ENCODE measurements around the gene PRLH.
A peak's percentile ranks its signal among the peaks of the same experiment; 100 is the strongest.

The PRLH gene

DNA sequence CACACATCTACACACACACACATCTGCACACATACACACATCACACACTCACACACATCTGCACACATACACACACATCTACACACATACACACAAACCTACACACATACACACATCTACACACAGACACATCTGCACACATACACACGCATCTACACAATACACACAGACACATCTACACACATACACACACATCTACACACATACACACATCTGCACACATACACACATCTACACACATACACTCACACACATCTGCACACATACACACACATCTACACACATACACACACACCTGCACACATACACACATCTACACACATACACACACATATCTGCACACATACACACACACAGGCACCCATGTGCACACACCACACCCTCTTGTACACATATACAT lies 400 bp upstream of the PRLH start:
- no peak for DNase-seq (ENCODE audit: low read depth)

DNA sequence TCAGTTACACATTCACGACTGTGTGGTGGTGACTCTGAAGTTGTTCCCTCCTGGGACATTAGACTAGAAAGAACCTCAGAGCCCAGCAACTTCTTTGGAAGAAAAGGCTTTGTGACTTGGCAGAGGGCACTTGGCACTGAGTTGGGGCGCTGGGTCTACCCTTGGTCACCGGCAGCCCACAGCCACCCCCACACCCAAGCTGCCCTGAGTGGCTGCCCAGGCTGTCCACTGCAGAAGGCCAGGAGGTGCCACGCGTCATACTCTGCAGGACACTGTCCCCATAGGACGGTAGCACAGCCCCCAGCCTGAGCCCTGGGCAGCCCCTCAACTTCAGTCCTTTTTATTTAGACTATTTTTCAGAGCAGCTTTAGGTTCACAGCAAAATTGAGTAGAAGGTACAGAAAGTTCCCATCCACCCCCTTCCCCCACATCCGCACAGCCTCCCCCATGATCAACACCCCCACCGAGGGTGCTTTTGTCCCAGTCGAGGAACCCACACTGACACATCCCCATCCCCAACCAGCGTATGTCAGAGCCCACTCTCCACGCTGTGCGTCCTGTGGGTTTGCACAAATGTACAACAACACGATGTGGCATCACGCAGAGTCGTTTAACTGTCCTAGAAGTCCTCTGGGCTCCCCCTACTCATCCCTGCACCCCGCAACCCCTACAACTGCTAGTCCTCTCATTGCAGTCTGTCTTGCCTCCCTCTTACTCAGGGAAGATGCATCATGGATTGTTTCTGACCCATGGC lies 1.1 kb downstream of the PRLH start:
- no peak for DNase-seq (ENCODE audit: low read depth)

DNA sequence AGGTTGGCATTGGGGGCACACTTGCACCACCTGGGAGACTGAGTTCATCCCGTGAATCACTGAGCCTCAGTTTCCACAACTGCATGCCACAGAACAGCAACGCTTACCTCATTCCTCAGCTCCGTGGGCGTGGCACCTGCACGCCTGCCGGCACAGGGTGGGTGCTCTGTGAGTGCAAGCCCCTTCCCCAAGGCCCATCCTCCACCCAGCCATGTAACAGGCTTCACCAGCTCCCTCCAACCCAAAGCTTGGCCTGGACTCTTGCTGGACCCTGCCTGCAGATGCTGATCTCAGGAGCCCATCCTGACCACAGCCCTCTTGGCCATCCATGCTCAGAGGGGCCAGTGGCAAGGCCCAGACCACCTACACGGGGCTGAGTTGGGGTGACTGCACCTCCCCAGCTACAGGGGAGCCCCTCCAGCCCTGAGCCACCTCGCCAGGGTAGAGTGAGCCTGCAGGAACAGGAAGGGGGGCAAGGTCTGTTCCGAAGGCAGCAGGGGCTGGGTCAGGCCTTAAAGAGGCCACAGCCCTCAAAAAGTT lies 1.8 kb downstream of the PRLH start:
- DNase-seq (ENCODE audit: low read depth), result no peak

DNA sequence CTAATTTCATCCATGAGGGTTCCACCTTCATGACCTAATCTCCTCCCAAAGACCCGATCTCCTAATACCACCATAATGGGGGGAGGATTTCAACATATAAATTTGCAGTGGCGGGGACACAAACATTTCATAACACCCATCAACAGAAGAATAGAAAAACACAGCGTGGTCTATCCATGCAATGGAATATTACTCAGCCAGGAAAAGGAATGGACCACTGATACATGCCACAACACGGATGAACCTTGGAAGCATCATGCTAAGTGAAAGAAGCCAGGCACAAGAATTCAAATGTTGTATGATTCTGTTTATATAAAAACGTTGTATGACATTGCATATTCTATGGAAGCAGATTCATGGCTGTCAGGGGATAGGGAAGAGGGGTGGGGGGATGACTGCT lies 2.7 kb downstream of the PRLH start:
- no peak for DNase-seq (ENCODE audit: low read depth)

DNA sequence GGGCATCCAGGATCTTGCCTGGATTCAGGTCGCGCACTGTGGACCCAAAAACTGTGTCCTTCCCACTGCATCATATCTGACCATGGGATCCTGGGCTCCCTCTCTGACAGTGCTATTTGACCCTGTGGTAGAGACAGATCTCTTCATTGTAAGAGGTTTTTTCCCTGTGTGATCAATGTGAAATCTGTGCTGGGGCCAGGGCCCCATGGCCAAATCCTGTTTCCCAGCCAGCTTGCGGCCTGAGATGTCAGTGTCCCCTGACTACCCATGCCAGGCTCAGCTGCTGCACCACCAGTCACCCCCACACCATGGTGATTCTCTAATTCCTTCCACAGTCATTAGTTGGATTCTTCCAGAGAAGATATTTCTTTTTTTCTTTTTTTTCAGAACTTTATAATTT lies 3.5 kb downstream of the PRLH start:
- no peak for DNase-seq (ENCODE audit: low read depth)

DNA sequence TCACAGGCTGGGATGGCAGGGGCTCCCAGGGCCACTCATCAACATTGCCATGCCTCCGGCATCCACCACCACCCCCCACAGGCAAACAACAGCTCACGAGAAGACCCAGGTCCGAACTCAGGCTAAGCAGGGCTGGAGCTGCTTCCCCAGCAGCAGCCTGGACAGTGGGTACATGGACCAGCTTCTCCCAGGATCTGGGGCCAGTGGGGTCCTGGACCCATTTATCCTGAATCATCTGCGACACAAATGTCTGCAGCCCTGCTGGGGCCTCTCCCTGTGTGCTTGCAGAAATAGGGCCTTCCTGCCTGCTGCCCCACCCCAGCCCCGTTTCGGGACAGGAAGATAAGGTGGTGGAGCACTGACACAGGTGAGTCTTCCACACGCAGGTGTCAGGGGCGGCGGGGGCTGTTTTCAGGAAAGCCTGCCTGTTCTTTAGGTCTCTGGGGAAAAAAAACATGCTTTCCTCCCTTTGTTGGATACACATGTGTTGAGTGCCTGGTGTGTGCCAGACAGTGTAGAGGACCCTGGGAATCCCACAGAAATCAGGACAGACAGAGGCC lies 4.5 kb downstream of the PRLH start:
- no peak for DNase-seq (ENCODE audit: low read depth)

DNA sequence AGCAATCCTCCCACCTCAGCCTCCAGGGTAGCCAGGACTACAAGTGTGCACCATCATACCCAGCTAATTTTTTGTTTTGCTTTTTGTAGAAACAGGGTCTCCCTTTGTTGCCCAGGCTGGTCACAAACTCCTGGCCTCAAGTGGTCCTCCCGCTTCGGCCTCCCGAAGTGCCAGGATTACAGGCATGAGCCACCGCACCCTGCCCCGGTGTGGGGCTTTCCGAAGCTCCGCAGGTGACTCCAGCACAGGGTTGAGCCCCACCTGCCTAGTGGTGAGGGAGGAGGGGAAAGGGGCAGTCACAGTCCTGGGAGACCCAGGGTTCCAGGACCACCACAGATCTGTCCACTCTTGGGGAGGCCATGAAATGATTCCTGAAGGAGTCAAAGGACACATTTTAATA lies 5.2 kb downstream of the PRLH start:
- no peak for DNase-seq (ENCODE audit: low read depth)

DNA sequence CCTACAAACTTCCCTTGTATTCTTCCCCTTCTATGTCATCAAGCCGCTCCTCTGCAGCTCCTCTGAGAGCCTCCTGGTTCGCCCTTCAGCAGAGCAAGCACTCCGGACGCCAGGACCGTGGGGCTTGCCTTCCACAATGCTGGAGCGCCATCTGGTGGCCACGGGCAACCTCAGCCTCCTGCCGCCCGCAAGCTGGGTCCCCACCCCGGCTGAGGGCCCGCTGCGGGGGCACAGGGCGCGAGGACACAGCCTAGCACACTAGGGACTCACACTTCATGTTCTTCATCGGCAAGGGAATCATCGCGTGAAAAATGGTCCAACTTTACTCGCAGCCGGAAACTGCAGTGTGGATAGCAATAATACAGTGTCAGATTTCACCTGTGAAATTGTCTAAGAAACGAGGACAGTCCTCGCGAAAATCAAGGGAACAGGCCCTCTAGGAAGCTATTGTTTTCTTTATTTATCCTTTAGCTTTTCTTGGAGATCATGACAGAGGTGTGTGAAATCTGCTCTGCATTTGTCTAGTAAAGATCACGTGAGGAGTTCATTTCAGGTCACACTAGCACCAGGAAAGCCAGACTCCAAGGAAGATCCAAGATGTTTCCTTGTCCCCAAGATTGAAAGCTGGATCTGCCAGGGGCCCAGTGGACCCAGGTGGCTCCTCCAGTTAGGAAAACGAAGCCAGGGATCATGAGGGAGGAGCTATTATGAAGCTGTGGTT lies 5.8 kb downstream of the PRLH start:
- DNase-seq (ENCODE audit: low read depth), result peak; percentile 92

DNA sequence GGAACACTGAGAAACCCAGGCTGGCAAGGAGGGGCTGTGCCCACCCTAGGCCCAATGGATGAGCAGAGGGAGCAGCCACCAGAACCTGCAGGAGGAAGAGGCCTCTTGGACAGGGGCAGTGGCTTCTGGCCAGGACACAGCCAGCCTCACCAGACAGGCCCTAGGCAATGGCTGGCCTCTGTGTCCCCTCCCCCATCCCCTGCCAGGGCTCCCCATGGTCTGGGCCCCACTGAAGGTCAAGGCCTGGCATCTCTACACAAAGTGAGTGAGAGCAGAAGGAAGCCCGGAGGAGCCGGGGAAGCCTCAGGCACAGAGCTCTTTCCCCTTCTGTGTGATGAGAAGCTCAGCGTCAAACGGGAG lies 6.3 kb downstream of the PRLH start:
- no peak for DNase-seq (ENCODE audit: low read depth)

DNA sequence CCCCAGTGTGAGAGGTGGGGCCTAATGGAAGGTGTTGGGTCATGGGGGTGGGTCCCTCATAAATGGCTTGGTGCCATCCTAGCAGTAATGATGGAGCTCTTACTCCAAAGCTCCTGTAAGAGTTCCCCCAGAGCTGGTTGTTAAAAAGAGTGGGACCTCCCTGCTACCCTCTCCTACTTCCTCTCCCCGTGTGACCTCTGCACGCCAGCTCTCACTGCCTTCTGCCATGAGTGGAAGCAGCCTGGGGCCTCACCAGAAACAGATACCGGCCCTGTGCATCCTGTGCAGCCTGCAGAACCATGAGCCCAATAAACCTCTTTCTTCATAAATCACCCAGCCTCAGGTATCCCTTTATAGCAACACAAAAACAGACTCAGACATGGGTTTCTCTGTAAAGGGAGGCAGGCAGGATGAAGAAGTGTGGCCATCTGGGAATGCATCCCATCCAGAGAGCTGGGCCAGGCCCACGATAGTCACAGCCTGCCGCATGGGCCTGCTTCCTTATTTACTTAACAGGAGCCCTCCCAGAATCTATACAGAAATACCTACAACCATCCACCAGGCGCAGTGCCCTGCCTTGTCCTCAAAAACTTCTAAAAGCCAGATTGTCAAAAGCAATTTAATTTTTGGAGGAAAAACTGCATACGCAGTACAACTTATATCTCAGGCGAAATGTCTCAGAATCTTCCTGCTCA lies 7.5 kb downstream of the PRLH start:
- no peak for DNase-seq (ENCODE audit: low read depth)

DNA sequence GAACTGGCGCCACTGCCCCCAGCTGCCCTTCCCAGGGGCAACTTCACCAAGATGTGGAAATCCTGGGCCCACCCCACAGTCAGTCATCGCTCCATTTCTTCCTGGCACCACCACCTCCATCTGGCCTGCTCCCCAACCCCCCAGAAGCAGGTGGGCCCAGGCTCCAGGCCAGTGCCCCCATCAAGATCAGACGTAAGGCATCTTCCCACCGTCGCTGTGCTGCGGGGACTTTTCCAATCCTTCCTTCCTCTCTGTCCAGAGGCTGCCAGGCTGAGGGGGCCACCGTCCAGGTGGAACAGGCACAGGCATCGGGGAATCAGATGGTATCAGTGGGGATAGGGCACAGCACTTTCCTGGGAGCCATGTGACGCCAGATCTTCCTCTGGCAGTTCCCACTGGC lies 8.1 kb downstream of the PRLH start:
- DNase-seq (ENCODE audit: low read depth), result no peak

DNA sequence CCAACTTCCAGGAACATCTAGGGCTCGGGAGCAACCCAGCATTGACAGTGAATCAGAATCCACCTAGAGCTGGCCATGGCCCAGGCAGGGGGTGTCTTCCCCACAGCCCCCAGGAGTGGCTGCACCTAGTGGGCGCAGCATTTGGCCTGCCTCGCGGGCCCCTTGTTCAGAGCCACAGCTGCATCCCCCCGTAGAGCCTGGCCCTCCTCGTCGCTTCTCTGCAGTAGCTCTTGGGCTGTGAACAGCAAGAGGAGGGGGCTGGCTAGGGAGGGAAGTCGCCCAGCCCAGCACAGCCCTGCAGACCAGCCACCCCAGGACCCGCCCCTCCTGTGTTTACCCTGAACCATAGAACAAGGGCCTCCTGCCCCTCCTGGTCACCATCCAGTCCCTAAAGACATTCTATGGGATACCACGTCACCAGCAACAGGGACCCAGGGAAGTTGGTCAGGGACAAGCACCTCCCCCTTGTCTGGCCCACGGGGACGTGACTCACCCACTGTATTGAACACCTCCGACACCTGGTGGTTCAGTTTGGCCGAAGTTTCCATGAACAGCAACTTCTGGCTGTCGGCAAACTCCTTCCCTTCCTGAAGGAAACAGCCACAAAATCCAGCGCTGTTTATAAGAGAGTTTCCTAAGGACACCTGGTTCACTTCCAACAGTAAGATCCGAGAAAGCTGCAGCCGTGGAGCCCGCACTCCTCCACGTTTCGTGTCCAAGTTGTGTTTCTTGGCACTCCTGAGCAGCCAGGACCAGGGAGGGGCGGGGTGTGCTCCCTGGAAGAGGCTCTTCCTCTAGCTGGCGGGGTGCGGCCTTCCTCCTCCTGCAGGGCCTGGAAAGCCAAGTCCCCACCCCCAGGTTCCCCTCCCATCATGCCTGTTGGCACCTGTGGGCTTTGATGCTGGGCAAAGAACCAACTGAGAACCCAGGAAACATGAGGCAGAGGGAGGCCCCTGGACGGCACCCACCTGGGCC lies 8.8 kb downstream of the PRLH start:
- DNase-seq (ENCODE audit: low read depth), result no peak

DNA sequence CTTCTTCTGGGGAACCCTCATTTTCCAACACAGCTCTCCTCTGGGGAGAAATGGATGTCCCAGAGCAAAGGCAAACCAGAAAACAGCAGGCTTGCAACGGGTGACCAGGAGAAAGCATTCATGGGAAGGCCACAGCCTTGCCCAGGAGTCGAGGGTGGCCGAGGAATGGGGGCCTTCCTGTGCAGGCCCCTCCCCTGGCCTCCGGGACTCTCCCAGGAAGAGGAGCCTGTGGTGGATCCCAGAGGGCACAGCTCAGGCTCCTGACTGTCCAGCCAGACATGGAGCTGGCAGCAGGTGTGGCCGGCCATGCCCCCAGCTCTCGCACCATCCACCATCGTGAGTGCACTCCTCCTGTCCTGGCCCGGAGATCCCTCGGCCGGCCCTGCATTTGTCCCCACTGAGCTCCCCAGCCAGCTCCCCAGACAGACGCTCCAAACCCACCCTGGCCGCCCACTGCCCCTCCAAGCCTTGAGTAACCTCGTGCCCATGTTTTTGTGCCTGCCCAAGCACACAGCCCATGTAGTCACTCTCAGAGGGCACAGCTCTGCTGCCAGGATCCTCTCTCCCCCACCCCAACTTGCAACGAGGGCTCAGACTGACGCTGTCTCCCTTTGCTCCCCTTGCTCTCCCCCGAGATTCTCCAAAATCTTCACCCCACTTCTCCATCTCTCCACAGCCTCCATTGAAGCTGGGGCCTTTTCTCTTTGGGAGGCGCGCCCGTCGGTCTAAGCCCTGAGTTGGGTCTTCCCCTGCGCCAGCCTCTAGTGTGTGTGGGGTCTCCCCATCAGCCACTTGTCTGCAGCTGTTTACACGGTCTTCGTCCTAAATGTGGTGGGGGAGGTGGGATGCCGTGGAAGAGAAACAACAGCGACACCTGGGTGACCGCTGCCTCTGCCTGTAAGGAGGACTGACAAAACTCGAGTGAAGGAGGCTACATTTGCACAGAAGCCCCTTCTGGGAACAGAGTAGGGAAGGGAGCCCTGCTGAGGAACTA lies 9.8 kb downstream of the PRLH start:
- DNase-seq (ENCODE audit: low read depth), result no peak

DNA sequence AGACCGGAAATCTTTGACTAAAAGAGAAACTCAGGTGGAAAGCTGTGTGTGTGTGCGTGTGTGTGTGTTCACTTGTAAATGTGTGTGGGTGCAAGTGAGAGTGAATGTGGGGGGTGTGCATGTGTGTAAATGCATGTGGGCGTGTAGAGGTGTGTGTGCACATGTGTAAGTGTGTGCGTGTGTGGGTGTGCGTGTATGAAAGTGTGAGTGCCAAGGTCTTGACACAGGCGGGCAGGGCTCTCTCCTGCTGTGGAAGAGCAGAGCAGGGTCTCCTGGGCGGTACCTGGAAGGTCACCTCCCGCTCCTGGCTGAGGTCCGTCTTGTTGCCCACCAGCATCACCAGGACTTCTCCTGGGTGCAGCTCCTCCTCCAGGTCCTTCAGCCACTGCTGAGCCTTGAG lies 10.6 kb downstream of the PRLH start:
- DNase-seq (ENCODE audit: low read depth), result no peak

DNA sequence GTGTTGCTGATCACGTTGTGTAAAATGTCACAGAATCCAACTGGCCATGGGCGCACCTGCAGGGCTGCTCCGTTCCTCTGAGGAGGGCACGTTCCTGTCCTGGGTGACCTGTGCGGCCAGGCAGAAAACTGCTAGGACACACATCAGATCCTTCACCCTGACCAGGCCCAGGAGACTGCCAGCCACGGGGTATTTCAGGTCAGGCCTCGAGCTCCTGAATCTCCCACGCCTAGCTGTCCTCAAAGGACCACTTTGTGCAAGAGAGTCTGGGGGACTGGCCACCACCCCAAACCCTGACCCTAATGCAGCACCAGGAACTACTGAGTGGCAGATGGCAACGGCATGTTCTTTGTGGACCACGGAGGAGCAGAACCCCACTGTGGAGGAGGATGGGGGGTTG lies 11.1 kb downstream of the PRLH start:
- DNase-seq (ENCODE audit: low read depth), result no peak

DNA sequence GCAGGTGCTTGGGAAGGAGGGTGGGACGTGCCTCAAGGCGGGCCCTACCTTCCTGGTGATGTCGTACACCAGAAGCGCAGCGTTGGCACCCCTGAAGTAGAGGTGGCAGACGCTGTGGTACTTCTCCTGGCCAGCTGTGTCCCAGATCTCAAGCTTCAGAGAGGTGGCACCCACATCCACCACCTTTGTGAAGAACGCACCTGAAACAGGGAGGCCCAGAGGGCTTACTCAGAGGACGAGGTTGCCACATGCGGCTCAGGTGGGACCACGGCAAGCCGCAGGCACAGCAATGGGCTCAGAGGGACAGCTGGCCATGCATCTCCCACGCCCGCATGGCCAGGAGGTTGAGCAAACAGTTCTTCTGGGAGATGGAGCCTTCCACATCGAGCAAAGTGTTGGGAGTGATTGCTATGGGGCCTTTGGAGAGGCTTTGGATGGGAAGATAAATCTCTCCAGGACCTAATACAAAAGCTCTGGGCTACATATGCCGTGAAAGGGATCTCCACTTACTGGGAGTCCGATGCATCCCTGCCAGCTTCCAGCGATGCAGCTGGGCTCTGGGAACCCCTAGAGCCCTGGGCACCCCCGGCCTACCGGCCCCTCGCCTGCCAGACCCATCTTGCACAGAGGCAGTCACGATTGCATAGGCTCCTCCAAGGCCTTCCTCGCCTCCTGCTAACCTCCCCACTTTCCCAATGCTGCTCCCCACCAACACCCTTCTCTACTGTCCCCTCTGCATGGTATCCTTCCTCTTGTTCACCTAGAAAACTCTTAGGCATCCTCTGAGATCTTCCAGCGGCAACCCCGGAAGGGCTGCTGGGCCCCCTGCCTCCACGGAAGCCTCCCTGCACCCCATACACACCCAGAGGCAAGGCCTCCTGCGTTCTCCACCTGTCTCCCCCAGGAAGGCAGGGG lies 11.8 kb downstream of the PRLH start:
- DNase-seq (ENCODE audit: low read depth), result no peak

DNA sequence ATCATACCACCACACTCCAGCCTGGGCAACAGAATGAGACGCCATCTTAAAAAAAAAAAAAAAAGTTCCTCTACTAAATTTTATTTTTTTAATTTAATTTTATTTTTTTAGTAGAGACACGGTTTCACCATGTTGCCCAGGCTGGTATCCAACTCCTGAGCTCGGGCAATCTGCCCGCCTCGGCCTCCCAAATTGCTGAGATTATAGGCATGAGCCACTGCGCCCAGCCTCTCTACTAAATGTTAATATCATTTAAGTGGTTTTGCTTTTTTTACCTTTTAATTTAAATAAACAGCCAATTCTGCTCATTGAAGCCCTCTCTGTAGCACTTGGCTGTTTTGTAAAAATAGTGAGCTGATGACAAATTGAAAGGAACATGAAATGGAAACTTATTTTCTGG lies 15.0 kb downstream of the PRLH start:
- no peak for DNase-seq (ENCODE audit: low read depth)

DNA sequence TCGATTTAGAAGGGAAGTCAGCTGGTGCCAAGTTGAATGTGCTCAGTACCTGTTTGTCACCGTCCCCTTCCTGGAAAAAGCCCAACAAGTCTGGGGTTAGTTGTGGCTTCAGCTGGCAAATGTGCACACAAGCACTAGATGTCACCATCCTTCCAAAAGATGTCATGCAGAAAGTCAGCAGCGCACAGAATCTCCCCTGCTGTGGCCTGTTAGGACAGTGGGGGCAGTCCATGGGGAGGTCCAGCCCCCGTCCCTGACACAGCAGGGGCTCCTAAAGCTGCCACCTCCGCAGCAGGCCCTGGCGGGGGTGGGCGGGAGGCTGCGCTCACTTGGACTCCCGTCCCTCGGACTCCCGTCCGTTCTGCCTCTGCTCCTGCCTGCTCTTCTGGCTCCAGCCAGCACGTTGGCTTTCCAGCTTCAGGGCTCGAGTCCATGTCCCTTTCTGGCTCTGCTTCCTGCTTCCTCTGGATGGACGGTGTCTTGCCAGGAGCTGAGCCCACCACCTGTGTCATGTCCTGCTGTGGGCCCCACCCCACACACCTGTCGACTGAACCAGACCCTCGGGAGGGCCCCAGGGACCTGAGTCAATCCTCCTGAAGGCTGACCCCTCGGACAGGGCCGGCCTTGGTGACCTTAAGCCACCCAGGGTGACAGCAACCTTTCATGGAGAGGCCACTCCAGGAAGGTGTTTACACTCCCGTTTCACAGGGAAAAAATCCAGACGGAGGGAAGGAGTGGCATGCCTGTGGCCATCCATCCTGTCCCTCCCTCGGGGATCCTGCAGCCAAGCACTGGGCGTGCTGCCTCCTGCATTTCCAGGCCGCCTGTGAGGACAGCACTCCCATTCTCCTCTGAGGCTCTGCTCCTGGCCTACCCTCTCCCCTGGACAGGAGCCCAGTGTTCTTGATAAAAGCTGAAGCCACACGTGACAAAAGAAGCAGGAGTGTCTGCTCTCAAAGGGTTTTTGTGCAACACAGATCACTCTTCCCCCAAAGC lies 15.7 kb downstream of the PRLH start:
- no peak for DNase-seq (ENCODE audit: low read depth)
